GM10266 (cell line): Measurements from ENCODE around the gene SPINK14.

ENCODE experiments used
- DNase-seq: peaks from one replicate; pipeline ENCODE4 v3.0.0; 2012; ENCODE audit errors: extremely low spot score
- CTCF ChIP-seq: IDR thresholded peaks from 2 replicates; pipeline ENCODE4 v1.5.1; 2012; ENCODE audit warnings: mild to moderate bottlenecking, low read depth; ENCODE audit not compliant: control insufficient read depth, insufficient read depth; ENCODE audit errors: missing control alignments

SPINK14 gene

GRCh38 chr5:148146487-148146886 is 21.9 kb upstream of the SPINK14 start:
- no peak for TF ChIP-seq CTCF
- DNase-seq: no peak

GRCh38 chr5:148147415-148147814 is 20.9 kb upstream of the SPINK14 start:
- no peak for DNase-seq
- no peak for TF ChIP-seq CTCF

GRCh38 chr5:148151872-148152271 is 16.5 kb upstream of the SPINK14 start:
- no peak for TF ChIP-seq CTCF
- DNase-seq: no peak

GRCh38 chr5:148152781-148153180 is 15.6 kb upstream of the SPINK14 start:
- no peak for TF ChIP-seq CTCF

GRCh38 chr5:148156609-148157008 is 11.7 kb upstream of the SPINK14 start:
- no peak for DNase-seq
- no peak for TF ChIP-seq CTCF

More at GRCh38 chr5:148152781-148153180, 15.6 kb upstream of the SPINK14 start:
- DNase-seq: no peak

GRCh38 chr5:148162038-148162437 is 6.3 kb upstream of the SPINK14 start:
- no peak for TF ChIP-seq CTCF
- DNase-seq: no peak

- no peak for TF ChIP-seq CTCF
- DNase-seq: no peak
Measured at GRCh38 chr5:148163345-148163744, 5.0 kb upstream of the SPINK14 start.
